Neural crest cell (in vitro differentiated cells): Measurements from ENCODE around the gene LRCOL1. TPM values are rescaled to one million over a fixed set of nuclear protein-coding genes. Genes with fewer than 3 reads are reported as not detected.

Experiments
- DNase-seq: peaks from one replicate; pipeline ENCODE4 v3.0.0; 2021; ENCODE audit warnings: low read depth, mixed read lengths, low spot score
- H3K27ac Mint-ChIP-seq: one replicate; pipeline ENCODE4 v1.8.0; 2021; ENCODE audit warnings: mild to moderate bottlenecking, mixed read lengths; ENCODE audit not compliant: unreplicated experiment
- H3K27me3 Mint-ChIP-seq: 2 replicates; pipeline ENCODE4 v1.8.0; 2021; ENCODE audit warnings: low read depth, mild to moderate bottlenecking, mixed read lengths
- H3K36me3 Mint-ChIP-seq: 2 replicates; pipeline ENCODE4 v1.8.0; 2021; ENCODE audit warnings: low read depth, mild to moderate bottlenecking, mixed read lengths
- H3K4me1 Mint-ChIP-seq: 2 replicates; pipeline ENCODE4 v1.8.0; 2021; ENCODE audit warnings: mixed read lengths
- H3K4me3 Mint-ChIP-seq: one replicate; pipeline ENCODE4 v1.8.0; 2021; ENCODE audit warnings: mild to moderate bottlenecking, mixed read lengths
- H3K9me3 Mint-ChIP-seq: 2 replicates; pipeline ENCODE4 v1.8.0; 2021; ENCODE audit warnings: mixed read lengths
- total RNA-seq: library from RNA; stranded (reverse); gene quantifications from 2 replicates; pipeline ENCODE4 v1.2.1, GENCODE V29; 2021
- TF ChIP-seq, protein P1 (sequence below): fragments of 200-600 bp; sonication (generic); conservative IDR thresholded peaks from 2 replicates; pipeline ENCODE4 v1.5.0; 2021; ENCODE audit warnings: antibody characterized with exemption, mild to moderate bottlenecking

Gene LRCOL1
- total RNA-seq, 1 donor from 2014 or later = 1.7 TPM

DNA sequence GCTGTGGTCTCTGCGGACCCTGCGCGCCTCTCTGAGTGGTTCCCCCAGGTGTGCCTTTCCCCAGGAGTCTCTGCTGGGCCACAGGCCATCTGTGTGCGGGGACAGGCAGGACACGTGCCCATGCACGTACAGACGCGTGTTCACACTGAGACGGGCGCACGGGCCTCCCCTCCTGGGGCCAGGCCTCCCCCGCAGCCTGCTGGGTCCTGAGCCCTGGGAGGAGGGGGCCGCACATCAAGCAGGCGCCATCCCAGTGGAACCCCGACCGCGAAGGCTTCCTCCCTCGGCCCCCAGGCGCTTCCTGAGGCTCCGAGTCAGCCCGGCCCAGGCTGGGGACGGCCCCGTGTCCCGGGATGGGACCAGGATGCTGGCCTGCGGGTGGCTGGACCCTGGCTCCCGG is 39.7 kb downstream of the LRCOL1 start:
- H3K4me3 Mint-ChIP-seq = no peak overlapping the region
- peaks cover under 1% of the 10 kb centered on the region for H3K36me3 Mint-ChIP-seq
- no peak for DNase-seq
- no peak overlapping the region for H3K27ac Mint-ChIP-seq
- no peaks in the 10 kb centered on the region for H3K4me1 Mint-ChIP-seq
- H3K27me3 Mint-ChIP-seq = no peaks in the 10 kb centered on the region
- TF ChIP-seq, protein P1, sequence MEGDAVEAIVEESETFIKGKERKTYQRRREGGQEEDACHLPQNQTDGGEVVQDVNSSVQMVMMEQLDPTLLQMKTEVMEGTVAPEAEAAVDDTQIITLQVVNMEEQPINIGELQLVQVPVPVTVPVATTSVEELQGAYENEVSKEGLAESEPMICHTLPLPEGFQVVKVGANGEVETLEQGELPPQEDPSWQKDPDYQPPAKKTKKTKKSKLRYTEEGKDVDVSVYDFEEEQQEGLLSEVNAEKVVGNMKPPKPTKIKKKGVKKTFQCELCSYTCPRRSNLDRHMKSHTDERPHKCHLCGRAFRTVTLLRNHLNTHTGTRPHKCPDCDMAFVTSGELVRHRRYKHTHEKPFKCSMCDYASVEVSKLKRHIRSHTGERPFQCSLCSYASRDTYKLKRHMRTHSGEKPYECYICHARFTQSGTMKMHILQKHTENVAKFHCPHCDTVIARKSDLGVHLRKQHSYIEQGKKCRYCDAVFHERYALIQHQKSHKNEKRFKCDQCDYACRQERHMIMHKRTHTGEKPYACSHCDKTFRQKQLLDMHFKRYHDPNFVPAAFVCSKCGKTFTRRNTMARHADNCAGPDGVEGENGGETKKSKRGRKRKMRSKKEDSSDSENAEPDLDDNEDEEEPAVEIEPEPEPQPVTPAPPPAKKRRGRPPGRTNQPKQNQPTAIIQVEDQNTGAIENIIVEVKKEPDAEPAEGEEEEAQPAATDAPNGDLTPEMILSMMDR = no peak
- no peaks in the 10 kb centered on the region for H3K9me3 Mint-ChIP-seq

DNA sequence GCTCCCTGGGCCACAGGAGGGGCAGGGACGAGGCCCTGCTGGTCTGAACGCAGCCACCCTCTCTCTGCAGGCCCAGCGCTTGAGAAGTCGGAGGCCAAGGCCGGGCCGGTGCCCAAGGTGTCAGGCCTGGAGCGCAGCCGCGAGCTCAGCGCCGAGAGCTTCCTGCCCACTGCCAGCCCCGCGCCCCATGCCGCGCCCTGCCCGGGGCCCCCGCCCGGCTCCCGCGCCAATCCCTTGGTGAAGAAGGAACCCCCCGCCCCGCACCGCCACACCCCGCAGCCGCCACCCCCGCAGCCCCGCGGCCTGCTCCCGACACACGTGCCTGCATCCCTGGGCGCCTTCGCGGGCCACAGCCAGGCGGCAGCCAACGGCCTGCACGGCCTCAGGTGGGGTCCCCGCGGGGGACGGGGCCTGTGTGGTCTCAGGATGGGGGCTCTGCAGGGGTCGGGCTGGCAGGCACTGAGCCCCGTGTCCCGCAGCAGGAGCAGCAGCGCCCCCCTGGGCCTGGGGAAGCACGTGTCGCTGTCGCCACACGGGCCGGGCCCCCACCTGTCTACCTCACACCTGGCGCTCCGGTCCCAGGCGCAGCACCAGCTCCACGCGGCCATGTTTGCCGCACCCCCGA is 40.4 kb downstream of the LRCOL1 start:
- H3K27ac Mint-ChIP-seq = no peak overlapping the region
- no peak for DNase-seq
- H3K9me3 Mint-ChIP-seq = no peaks in the 10 kb centered on the region
- H3K36me3 Mint-ChIP-seq = peaks cover 2% of the 10 kb centered on the region
- H3K27me3 Mint-ChIP-seq = no peaks in the 10 kb centered on the region
- no peaks in the 10 kb centered on the region for H3K4me1 Mint-ChIP-seq
- no peak overlapping the region for H3K4me3 Mint-ChIP-seq
- TF ChIP-seq, protein P1 = no peak

DNA sequence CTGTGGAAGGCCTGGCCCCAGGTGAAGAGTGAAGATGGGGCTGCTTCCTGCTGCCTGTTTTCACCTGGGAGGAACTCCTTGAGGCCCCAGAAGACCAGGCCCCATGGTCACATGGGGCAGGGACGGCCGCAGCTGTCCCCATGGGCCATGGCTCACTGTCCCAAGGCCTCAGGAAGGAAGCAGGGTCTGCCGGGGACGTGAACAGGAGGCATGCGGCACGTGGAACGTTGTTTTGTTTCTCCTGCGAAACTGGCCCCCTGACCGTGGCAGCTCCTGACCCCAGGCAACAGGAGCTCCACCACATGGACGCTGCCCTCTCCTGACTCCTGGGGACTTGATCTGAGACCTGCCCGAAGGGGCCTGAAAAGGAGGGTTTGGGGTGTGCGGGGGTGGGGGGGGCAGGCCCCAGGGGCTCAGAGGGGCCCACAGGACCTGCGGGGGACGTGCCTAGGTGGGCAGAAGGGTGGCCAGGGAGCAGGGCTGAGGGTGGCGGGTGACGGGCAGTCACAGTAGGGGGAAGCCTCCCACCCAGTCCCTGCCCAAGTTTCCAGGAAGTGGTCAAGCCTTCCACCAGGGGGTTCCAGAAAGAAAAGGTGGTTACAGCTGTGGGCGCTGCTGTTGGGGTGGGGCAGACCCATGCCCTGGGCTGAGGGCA is 41.4 kb downstream of the LRCOL1 start:
- peaks cover 2% of the 10 kb centered on the region for H3K36me3 Mint-ChIP-seq
- H3K9me3 Mint-ChIP-seq = no peaks in the 10 kb centered on the region
- H3K4me1 Mint-ChIP-seq = no peaks in the 10 kb centered on the region
- H3K27me3 Mint-ChIP-seq = no peaks in the 10 kb centered on the region
- TF ChIP-seq, protein P1 = no peak
- H3K4me3 Mint-ChIP-seq = no peak overlapping the region
- no peak overlapping the region for H3K27ac Mint-ChIP-seq
- no peak for DNase-seq

DNA sequence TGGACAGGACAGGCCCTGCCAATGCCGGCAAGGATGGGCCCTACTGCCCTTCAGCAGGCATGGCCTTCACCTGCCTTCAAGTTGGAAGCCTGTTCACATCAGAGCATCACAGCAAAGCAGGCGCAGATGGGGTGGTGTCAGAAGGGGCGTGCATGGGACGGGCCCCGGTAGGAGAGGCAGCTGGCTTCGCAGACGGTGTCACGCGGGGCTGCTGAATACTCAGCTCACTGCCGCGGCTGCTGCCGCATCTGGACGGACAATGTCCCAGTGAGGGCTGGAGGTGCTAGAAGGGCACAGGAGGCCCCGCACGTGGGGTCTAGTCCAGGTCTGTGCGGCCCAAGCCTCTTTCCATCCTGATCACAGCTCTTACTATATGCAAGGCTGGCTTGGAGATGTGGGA is 42.1 kb downstream of the LRCOL1 start:
- H3K4me3 Mint-ChIP-seq = no peak overlapping the region
- no peaks in the 10 kb centered on the region for H3K27me3 Mint-ChIP-seq
- no peak overlapping the region for H3K27ac Mint-ChIP-seq
- TF ChIP-seq, protein P1 = no peak
- peaks cover 2% of the 10 kb centered on the region for H3K36me3 Mint-ChIP-seq
- DNase-seq = no peak
- peaks cover 3% of the 10 kb centered on the region for H3K4me1 Mint-ChIP-seq
- H3K9me3 Mint-ChIP-seq = no peaks in the 10 kb centered on the region

DNA sequence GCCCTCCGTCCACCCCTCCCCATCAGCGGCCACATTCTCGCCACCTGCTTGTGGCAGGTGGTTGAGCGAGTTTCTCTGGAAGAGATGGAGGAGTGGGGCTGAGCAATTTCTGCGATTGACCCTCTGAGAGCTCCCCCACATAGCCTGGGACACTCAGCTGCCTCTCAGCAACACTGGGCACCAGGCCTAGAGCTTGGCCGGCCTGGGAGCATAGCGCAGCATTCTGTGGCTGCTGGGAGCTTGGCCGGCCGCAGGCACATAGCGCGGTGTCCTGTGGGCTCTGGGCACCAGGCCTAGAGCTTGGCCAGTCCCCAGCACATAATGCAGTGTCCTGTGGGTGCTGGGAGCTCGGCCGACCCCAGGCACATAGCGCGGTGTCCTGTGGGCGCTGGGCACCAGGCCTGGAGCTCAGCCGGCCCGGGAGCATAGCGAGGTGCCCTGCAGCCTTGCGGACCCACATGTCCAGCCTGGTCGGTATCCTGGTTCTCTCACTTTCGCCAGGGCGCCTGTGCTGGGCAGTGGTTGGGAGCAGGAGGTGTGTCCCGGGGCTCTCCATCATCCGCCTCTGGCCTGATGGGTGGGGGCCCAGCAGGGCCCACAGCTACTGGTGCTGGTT is 43.8 kb downstream of the LRCOL1 start:
- H3K27me3 Mint-ChIP-seq = no peaks in the 10 kb centered on the region
- no peak for DNase-seq
- TF ChIP-seq, protein P1 = no peak
- H3K4me1 Mint-ChIP-seq = peaks cover 4% of the 10 kb centered on the region
- H3K36me3 Mint-ChIP-seq = peaks cover 2% of the 10 kb centered on the region
- H3K4me3 Mint-ChIP-seq = no peak overlapping the region
- H3K9me3 Mint-ChIP-seq = no peaks in the 10 kb centered on the region
- no peak overlapping the region for H3K27ac Mint-ChIP-seq
